Measurements from ENCODE around the gene ADORA2A. TPM values are rescaled to one million over a fixed set of nuclear protein-coding genes. Genes with fewer than 3 reads are reported as not detected.

Gene ADORA2A
- total and polyA plus RNA-seq, 4 donors: 2.5 to 5.1 (median 4.7) TPM

DNA sequence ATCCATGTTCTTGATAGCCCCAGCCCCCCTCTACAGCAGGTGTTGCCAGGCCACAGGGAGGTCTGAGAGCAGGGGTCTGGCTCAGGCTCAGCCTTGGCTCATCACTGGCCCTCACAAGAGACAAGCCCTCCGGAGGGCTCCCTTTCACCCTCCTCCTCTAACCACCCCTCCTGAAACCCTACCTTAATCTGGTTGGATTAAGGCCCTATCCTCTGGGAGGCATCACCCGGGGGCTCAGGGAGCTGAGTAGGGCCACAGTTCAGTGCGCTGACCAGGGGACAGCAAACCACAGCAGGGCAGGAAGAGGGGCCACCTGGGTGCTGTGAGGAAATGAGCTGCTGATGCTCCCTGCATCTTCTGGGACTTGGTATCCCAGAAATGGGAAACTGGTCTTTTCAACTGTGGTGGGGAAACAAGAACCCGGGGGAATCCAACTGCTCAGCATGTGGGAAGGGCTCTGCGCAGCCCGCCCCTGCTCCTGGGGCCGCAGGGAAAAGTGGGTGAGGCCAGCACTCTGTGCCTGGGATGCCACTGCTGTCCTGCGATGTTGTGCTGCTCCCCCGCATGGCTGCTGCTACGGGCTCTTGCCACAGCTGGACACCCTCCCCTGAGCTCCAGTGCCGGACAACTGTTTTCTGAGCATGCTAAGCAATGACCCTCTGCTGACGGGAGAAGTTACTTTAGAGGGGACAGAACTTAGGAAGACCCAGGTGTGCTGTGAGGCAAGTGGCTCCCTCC is 17.5 kb downstream of the ADORA2A start:
- DNase-seq (no peak), ATAC-seq (ENCODE audit: low FRiP score) (no peak)
- intact Hi-C loops (cut with DNase I): no loop called here
- no peaks in the 10 kb centered on the region for H3K27me3 ChIP-seq (ENCODE audit: control insufficient read depth in 1 of 2, insufficient read depth in 2 of 2, low read length in 1 of 2)
- WGBS, 2 donors: 92 to 94% methylated on average over 12 of the region's 12 CpGs
- H3K4me3 ChIP-seq (ENCODE audit: low read length in 2 of 2): no peak overlapping the region
- H3K36me3 ChIP-seq (ENCODE audit: control insufficient read depth in 1 of 2, insufficient read depth in 2 of 2, low read length in 1 of 2): no peaks in the 10 kb centered on the region
- no peak overlapping the region for H3K27ac ChIP-seq (ENCODE audit: low read depth in 1 of 2, low read length in 2 of 2)
- no peaks in the 10 kb centered on the region for H3K9me3 ChIP-seq (ENCODE audit: control insufficient read depth, low read length)
- no peaks in the 10 kb centered on the region for H3K4me1 ChIP-seq (ENCODE audit: control insufficient read depth in 1 of 2, insufficient read depth in 2 of 2, low read length in 2 of 2)

DNA sequence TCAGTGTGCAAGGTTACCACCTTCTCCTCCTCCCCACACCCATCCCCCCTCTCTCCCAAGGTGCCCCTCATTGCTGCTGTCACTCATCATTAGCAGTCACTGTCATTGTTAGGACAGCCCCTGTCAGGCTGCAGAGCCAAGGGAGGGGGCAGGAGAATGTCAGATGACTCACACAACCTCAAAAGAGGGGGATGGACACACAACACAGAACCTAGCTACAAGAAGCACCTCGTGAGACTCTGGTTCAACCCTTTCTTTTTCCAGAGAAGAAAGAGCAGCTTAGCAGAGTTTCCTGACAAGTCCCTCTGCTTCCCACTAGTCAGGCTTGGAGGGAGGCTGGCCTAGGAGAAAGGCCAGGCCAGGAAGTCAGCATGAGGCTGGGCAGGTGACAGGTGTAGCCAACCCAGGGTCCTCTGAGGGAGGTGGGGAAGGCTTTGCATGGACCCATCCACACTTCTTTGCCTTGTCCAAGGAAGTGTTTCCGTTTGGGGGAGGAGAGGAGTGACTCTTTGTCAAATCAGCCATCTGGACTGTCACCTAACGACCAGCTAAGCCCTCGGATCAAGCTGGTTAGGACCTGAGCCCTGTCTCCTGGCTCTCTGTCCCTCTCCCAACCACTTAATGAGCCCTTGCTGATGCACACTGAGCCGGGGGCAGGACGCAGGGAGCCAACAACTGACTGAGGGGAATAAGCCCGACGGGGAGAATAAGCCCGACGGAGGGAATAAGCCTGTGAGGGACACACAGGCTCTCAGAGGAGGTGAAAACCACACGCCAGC is 18.3 kb downstream of the ADORA2A start:
- Histone ChIP-seq H3K9me3 (ENCODE audit: control insufficient read depth, low read length) (no peaks in the 10 kb centered on the region), H3K27ac (ENCODE audit: low read depth in 1 of 2, low read length in 2 of 2) (no peak overlapping the region), H3K27me3 (ENCODE audit: control insufficient read depth in 1 of 2, insufficient read depth in 2 of 2, low read length in 1 of 2) (no peaks in the 10 kb centered on the region), H3K4me1 (ENCODE audit: control insufficient read depth in 1 of 2, insufficient read depth in 2 of 2, low read length in 2 of 2) (no peaks in the 10 kb centered on the region), H3K36me3 (ENCODE audit: control insufficient read depth in 1 of 2, insufficient read depth in 2 of 2, low read length in 1 of 2) (no peaks in the 10 kb centered on the region), H3K4me3 (ENCODE audit: low read length in 2 of 2) (no peak overlapping the region)
- DNase-seq: no peak
- ATAC-seq (ENCODE audit: low FRiP score): no peak
- 87 to 89% methylated on average over 11 of the region's 11 CpGs for WGBS, 2 donors
- intact Hi-C loops (cut with DNase I): no loop called here

DNA sequence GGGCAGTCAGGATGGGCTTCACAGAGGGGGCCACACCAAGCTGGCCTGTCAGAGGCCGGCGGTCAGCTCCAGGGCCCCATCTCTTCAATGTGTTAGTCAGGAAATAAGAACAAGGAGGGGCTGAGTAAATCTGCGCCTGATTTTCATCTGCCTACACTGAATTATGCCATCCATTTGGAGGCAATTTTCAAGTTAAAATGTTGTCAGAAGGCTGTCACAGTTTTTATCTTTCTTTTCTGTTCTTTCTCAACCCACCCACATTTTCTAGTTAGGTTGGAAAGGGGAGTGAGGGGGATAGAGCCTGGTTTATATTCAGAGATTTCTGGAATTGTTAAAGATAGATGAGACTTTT is 18.8 kb downstream of the ADORA2A start:
- Histone ChIP-seq H3K36me3 (ENCODE audit: control insufficient read depth in 1 of 2, insufficient read depth in 2 of 2, low read length in 1 of 2) (no peaks in the 10 kb centered on the region), H3K4me1 (ENCODE audit: control insufficient read depth in 1 of 2, insufficient read depth in 2 of 2, low read length in 2 of 2) (no peaks in the 10 kb centered on the region), H3K27ac (ENCODE audit: low read depth in 1 of 2, low read length in 2 of 2) (no peak overlapping the region), H3K9me3 (ENCODE audit: control insufficient read depth, low read length) (no peaks in the 10 kb centered on the region), H3K27me3 (ENCODE audit: control insufficient read depth in 1 of 2, insufficient read depth in 2 of 2, low read length in 1 of 2) (no peaks in the 10 kb centered on the region), H3K4me3 (ENCODE audit: low read length in 2 of 2) (no peak overlapping the region)
- DNase-seq (no peak), ATAC-seq (ENCODE audit: low FRiP score) (no peak)
- intact Hi-C loops (cut with DNase I): no loop called here
- 90 to 95% methylated on average over 3 of the region's 3 CpGs for WGBS, 2 donors

GRCh38 chr22:24450610-24451009 is 23.2 kb downstream of the ADORA2A start:
- intact Hi-C loops (cut with DNase I): no loop called here
- H3K9me3 ChIP-seq (ENCODE audit: control insufficient read depth, low read length): no peaks in the 10 kb centered on the region
- no peaks in the 10 kb centered on the region for H3K36me3 ChIP-seq (ENCODE audit: control insufficient read depth in 1 of 2, insufficient read depth in 2 of 2, low read length in 1 of 2)
- DNase-seq: no peak
- H3K4me1 ChIP-seq (ENCODE audit: control insufficient read depth in 1 of 2, insufficient read depth in 2 of 2, low read length in 2 of 2): no peaks in the 10 kb centered on the region
- ATAC-seq (ENCODE audit: low FRiP score): no peak
- no peaks in the 10 kb centered on the region for H3K27me3 ChIP-seq (ENCODE audit: control insufficient read depth in 1 of 2, insufficient read depth in 2 of 2, low read length in 1 of 2)
- no peak overlapping the region for H3K4me3 ChIP-seq (ENCODE audit: low read length in 2 of 2)
- H3K27ac ChIP-seq (ENCODE audit: low read depth in 1 of 2, low read length in 2 of 2): no peak overlapping the region
- WGBS, 2 donors: 75% methylated on average over 1 of the region's 1 CpG

DNA sequence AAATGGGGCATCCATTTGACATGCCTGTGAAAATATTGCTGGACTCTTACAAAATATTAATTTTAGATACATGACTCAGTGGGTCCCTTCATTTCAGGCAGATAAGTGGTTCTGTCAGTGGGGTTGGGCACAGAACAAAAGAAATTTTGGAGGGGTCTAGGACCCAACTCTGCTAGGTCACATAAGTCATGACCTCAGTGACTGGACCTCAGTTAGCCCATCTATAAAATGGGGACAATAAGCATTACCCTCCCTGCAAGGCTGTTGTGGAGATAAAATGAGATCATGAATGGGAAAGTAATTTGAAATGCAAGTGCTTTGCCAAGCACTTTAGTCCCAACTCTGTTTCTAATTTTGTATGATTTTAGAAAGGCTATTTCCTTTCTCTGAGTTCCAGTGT is 23.8 kb downstream of the ADORA2A start:
- ATAC-seq (ENCODE audit: low FRiP score): no peak

GRCh38 chr22:24453853-24454252 is 26.5 kb downstream of the ADORA2A start:
- 88 to 95% methylated on average over 1 of the region's 1 CpG for WGBS, 2 donors
- no peak overlapping the region for H3K4me3 ChIP-seq (ENCODE audit: low read length in 2 of 2)
- no peaks in the 10 kb centered on the region for H3K4me1 ChIP-seq (ENCODE audit: control insufficient read depth in 1 of 2, insufficient read depth in 2 of 2, low read length in 2 of 2)
- DNase-seq: no peak
- no peaks in the 10 kb centered on the region for H3K36me3 ChIP-seq (ENCODE audit: control insufficient read depth in 1 of 2, insufficient read depth in 2 of 2, low read length in 1 of 2)
- no peak overlapping the region for H3K27ac ChIP-seq (ENCODE audit: low read depth in 1 of 2, low read length in 2 of 2)
- no peak for ATAC-seq (ENCODE audit: low FRiP score)
- intact Hi-C loops (cut with DNase I): no loop called here
- H3K27me3 ChIP-seq (ENCODE audit: control insufficient read depth in 1 of 2, insufficient read depth in 2 of 2, low read length in 1 of 2): no peaks in the 10 kb centered on the region
- no peaks in the 10 kb centered on the region for H3K9me3 ChIP-seq (ENCODE audit: control insufficient read depth, low read length)

More for the DNA sequence above, 23.8 kb downstream of the ADORA2A start:
- no peak for DNase-seq
- H3K4me3 ChIP-seq (ENCODE audit: low read length in 2 of 2): no peak overlapping the region
- H3K4me1 ChIP-seq (ENCODE audit: control insufficient read depth in 1 of 2, insufficient read depth in 2 of 2, low read length in 2 of 2): no peaks in the 10 kb centered on the region
- H3K27me3 ChIP-seq (ENCODE audit: control insufficient read depth in 1 of 2, insufficient read depth in 2 of 2, low read length in 1 of 2): no peaks in the 10 kb centered on the region
- H3K36me3 ChIP-seq (ENCODE audit: control insufficient read depth in 1 of 2, insufficient read depth in 2 of 2, low read length in 1 of 2): no peaks in the 10 kb centered on the region
- intact Hi-C loops (cut with DNase I): no loop called here
- H3K9me3 ChIP-seq (ENCODE audit: control insufficient read depth, low read length): no peaks in the 10 kb centered on the region
- H3K27ac ChIP-seq (ENCODE audit: low read depth in 1 of 2, low read length in 2 of 2): no peak overlapping the region

DNA sequence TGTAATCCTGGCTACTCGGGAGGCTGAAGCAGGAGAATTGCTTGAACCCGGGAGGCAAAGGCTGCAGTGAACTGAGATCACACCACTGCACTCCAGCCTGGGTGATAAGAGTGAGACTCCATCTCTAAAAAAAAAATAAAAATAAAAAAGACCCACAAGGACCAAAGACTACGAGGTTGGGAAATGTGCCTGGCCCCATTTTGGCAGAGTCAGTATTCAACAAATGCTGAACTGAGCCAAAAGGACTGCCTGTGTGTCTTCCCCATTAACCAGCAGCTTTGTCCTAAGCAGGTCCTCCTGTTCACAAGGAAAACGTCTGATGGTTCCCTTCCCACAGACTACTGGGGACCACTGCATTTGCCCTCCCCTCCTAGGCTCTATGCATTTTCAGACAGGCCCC is 27.6 kb downstream of the ADORA2A start:
- Histone ChIP-seq H3K4me3 (ENCODE audit: low read length in 2 of 2) (no peak overlapping the region), H3K4me1 (ENCODE audit: control insufficient read depth in 1 of 2, insufficient read depth in 2 of 2, low read length in 2 of 2) (no peaks in the 10 kb centered on the region), H3K27ac (ENCODE audit: low read depth in 1 of 2, low read length in 2 of 2) (no peak overlapping the region), H3K36me3 (ENCODE audit: control insufficient read depth in 1 of 2, insufficient read depth in 2 of 2, low read length in 1 of 2) (no peaks in the 10 kb centered on the region), H3K9me3 (ENCODE audit: control insufficient read depth, low read length) (no peaks in the 10 kb centered on the region), H3K27me3 (ENCODE audit: control insufficient read depth in 1 of 2, insufficient read depth in 2 of 2, low read length in 1 of 2) (no peaks in the 10 kb centered on the region)
- DNase-seq (no peak), ATAC-seq (ENCODE audit: low FRiP score) (no peak)
- 60 to 61% methylated on average over 4 of the region's 4 CpGs for WGBS, 2 donors
- intact Hi-C loops (cut with DNase I): no loop called here

DNA sequence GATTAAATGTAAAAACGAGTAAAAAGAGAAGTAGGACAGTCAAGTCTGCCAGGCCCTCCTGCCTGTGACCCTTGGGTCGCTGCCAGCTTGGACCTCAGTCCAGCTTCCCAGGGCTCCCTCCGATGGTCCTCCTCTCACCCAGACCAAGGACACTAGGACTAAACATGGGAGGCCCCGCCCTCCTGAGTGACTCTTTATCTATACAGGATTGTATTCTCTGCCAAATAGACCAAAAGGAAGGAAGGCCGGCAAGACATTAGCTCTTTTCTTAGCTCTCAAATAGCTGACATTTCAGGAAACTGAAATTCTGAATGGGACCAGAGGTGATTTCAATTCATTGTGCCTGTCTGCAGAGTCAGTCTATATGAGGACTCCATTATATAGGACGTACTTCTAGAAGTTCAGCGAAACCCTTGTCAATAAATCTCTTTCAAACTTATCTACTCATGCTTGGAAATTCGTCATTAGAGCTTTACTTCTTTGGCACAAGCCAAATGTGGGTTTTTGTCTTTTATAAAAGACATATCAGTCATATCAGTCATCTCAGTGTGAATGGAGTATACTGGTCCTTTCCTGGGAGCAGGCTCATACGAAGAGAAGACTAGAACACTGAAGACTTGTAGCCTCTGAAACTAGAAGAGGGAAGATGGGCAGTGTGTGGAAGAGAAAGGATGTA is 28.5 kb downstream of the ADORA2A start:
- intact Hi-C loops (cut with DNase I): no loop called here
- Histone ChIP-seq H3K27ac (ENCODE audit: low read depth in 1 of 2, low read length in 2 of 2) (no peak overlapping the region), H3K27me3 (ENCODE audit: control insufficient read depth in 1 of 2, insufficient read depth in 2 of 2, low read length in 1 of 2) (no peaks in the 10 kb centered on the region)

More for the DNA sequence above, 28.5 kb downstream of the ADORA2A start:
- Histone ChIP-seq H3K9me3 (ENCODE audit: control insufficient read depth, low read length) (no peaks in the 10 kb centered on the region), H3K4me3 (ENCODE audit: low read length in 2 of 2) (no peak overlapping the region), H3K36me3 (ENCODE audit: control insufficient read depth in 1 of 2, insufficient read depth in 2 of 2, low read length in 1 of 2) (no peaks in the 10 kb centered on the region), H3K4me1 (ENCODE audit: control insufficient read depth in 1 of 2, insufficient read depth in 2 of 2, low read length in 2 of 2) (no peaks in the 10 kb centered on the region)
- DNase-seq (peak in 1 of 2 donors; percentile 59), ATAC-seq (ENCODE audit: low FRiP score) (no peak)
- WGBS, 2 donors: 60% methylated on average over 9 of the region's 9 CpGs

All from aorta (tissue), 5 donors.